NB4 (cell line): ENCODE results near the gene OXNAD1.

Experiments used
- DNase-seq: peaks from one replicate; pipeline ENCODE4 v3.0.0; 2010; ENCODE audit warnings: low read depth
- H3K4me3 ChIP-seq: one replicate; pipeline ENCODE4 v1.5.1; 2011; ENCODE audit warnings: mild to moderate bottlenecking, low read depth, low read length, moderate library complexity
- MYC ChIP-seq: IDR thresholded peaks from 2 replicates; pipeline ENCODE4 v1.6.1; 2011; ENCODE audit warnings: low read depth, low read length
- POLR2A ChIP-seq: IDR thresholded peaks from 2 replicates; pipeline ENCODE4 v1.6.1; 2011; ENCODE audit warnings: mild to moderate bottlenecking; ENCODE audit not compliant: insufficient read length; ENCODE audit errors: extremely low read depth
- TF ChIP-seq, protein P1 (sequence below): IDR thresholded peaks from 2 replicates; pipeline ENCODE4 v1.6.1; 2011; ENCODE audit warnings: low read depth, low read length
- TF ChIP-seq, protein P2 (sequence below): IDR thresholded peaks from one replicate; pipeline ENCODE4 v1.5.1; 2012; ENCODE audit warnings: low read depth, low read length

The OXNAD1 gene

DNA sequence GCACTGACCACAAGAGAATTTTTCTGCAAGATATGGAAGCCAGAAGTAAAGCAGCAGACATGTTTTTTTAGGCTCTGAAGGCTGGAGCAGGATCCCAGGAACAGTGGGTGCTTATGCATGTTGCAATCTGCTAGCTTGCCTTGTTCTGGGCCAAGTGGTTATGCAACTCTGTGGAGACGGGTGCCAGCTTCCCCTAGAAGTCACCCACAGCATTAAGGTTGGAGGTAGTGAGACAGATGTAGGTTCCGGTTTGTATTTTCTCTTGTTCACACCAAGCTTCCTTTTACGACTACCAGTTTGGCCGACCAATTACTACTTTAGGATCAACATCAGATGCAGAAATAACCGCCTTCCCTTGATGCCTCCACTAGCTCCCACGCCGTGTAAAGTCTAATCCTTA, 11.4 kb upstream of the OXNAD1 start:
- TF ChIP-seq, protein P1, sequence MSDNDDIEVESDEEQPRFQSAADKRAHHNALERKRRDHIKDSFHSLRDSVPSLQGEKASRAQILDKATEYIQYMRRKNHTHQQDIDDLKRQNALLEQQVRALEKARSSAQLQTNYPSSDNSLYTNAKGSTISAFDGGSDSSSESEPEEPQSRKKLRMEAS, result peak; percentile 61
- TF ChIP-seq, protein P2, sequence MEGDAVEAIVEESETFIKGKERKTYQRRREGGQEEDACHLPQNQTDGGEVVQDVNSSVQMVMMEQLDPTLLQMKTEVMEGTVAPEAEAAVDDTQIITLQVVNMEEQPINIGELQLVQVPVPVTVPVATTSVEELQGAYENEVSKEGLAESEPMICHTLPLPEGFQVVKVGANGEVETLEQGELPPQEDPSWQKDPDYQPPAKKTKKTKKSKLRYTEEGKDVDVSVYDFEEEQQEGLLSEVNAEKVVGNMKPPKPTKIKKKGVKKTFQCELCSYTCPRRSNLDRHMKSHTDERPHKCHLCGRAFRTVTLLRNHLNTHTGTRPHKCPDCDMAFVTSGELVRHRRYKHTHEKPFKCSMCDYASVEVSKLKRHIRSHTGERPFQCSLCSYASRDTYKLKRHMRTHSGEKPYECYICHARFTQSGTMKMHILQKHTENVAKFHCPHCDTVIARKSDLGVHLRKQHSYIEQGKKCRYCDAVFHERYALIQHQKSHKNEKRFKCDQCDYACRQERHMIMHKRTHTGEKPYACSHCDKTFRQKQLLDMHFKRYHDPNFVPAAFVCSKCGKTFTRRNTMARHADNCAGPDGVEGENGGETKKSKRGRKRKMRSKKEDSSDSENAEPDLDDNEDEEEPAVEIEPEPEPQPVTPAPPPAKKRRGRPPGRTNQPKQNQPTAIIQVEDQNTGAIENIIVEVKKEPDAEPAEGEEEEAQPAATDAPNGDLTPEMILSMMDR, result no peak
- TF ChIP-seq MYC, result peak; percentile 47
- TF ChIP-seq POLR2A, result no peak
- DNase-seq, result peak; percentile 92
- H3K4me3 ChIP-seq, result no peak overlapping the region

DNA sequence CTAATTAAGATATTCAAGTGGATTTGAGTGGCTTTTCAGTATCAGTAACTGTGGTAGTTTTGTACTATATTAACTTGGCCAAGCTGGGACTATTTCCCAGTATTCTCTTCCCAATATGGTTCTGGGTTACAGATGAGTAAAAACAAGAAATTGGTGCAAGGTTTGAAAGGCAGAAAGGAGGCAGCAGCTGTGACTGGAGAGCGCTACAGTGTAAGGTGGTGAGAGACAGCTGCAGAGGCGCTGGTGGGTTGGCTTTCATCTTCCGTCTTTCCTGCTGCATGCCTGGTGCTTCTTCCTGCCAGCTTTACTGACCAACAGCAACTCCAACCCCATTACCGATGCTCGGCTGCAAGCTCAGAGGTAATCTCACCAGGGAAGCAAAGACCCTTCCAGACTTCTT, 10.1 kb upstream of the OXNAD1 start:
- TF ChIP-seq, protein P2, result no peak
- TF ChIP-seq POLR2A (no peak), MYC (no peak)
- TF ChIP-seq, protein P1, result no peak
- no peak overlapping the region for H3K4me3 ChIP-seq
- no peak for DNase-seq

DNA sequence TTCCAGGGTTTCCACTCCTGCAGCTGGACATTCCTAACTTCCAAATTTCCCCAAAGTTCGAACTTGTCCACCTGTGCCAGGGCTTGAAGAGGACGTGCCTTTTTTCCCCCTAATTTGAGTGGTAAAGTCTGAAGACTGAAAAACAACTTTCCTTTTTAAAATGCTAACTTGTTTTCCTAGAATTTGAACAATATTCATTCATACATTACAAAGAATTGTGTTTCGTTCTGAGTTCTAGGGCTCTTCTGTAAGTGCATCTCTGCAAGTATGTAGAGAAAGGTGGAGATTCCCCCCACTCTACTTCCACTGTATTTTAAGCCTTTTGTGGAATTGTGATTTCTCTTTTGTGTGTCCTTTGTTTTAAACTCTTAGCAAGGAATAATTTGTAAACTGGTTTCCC, 9.7 kb upstream of the OXNAD1 start:
- no peak overlapping the region for H3K4me3 ChIP-seq
- DNase-seq, result no peak
- TF ChIP-seq, protein P1, result no peak

DNA sequence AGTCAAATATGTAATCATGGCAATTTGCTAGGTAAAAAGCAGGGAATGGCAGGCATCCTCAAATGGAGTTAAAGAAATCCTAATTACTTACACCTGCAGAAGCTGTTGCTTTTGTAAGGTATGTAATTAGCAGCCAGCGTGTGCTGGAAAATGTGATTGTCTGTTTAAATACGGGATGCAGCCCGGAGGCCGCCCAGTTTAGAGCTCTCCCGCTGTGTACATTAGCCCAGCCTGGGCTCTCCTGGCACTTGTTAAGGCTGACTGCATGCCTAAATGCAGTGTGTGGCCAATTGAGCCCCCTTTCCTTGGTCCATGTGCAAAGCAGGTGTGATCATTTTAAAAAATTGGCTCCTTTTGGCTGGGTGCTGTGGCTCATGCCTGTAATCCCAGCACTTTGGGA, 9.3 kb upstream of the OXNAD1 start:
- H3K4me3 ChIP-seq, result no peak overlapping the region
- TF ChIP-seq MYC, result no peak
- no peak for TF ChIP-seq POLR2A
- TF ChIP-seq, protein P1, result no peak
- TF ChIP-seq, protein P2, result no peak
- DNase-seq, result no peak

DNA sequence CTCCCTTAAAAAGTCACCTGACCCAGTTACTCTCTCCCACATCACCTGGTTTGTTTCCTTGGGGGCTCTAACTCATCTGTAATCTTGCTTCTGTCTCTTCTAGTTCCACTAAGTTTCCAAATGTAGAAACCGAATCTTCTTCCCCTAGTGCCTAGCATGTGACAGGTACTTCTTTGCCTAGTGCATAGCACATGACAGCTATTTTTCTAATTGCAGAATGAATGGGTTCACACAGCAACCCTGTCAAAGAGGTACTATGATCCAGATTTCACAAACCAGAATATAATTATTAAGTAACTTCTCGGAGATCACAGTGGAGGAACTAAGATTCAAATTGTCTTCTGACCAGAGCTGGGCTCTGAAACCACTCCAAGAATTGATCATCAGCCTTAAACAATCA, 7.7 kb upstream of the OXNAD1 start:
- TF ChIP-seq, protein P2, result no peak
- no peak for TF ChIP-seq MYC
- no peak for TF ChIP-seq POLR2A
- TF ChIP-seq, protein P1, result no peak
- no peak for DNase-seq

DNA sequence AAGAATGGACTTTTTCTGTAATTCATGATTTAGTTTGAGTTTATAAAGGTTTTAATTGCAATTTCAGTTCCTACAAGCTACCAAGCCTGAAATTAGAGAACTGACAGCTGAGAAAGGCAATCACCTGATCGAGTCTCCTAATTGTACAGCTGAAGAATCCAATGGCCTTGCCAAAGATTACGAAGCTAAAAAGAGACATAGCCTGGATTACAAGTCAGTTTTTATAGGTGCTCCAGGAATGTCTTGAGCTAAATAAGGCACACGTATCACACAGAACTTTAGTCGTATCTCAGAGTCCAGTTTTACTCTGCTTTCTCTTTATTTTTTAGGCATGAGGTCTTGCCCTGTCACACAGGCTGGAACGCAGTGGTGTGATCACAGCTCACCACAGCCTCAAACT, 6.8 kb upstream of the OXNAD1 start:
- H3K4me3 ChIP-seq, result no peak overlapping the region
- no peak for DNase-seq
- TF ChIP-seq MYC (no peak), POLR2A (no peak)
- TF ChIP-seq, protein P1, result no peak
- TF ChIP-seq, protein P2, result no peak

More for the DNA sequence above, 7.7 kb upstream of the OXNAD1 start:
- no peak overlapping the region for H3K4me3 ChIP-seq
